ENCODE data around the gene PLA2G7.

DNA sequence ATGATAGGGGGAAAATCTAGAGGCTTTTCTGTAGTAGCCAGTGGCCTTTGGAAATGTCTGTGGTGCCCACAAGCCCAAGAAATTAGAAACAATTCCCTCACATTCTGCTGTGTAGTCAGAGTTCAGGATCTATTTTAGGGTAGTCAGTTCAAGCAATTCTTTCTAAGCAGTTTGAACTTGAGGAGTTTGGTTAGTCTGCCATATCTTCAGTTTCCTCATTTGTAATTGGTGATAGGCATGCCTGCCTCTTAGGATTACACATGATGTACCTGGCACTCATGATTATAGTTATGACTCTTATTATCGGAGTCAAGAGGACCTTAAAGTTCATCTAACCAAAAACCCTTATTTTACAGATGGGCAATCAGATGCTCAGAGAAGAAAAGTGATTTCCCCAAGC is 36.8 kb upstream of the PLA2G7 start:
- TF ChIP-seq, protein P1, sequence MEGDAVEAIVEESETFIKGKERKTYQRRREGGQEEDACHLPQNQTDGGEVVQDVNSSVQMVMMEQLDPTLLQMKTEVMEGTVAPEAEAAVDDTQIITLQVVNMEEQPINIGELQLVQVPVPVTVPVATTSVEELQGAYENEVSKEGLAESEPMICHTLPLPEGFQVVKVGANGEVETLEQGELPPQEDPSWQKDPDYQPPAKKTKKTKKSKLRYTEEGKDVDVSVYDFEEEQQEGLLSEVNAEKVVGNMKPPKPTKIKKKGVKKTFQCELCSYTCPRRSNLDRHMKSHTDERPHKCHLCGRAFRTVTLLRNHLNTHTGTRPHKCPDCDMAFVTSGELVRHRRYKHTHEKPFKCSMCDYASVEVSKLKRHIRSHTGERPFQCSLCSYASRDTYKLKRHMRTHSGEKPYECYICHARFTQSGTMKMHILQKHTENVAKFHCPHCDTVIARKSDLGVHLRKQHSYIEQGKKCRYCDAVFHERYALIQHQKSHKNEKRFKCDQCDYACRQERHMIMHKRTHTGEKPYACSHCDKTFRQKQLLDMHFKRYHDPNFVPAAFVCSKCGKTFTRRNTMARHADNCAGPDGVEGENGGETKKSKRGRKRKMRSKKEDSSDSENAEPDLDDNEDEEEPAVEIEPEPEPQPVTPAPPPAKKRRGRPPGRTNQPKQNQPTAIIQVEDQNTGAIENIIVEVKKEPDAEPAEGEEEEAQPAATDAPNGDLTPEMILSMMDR (IDR thresholded peaks at IDR 0.05; ENCODE audit: poor library complexity) = no peak
- TF ChIP-seq EZH2phosphoT487 (IDR thresholded peaks at IDR 0.05; ENCODE audit: low read depth, severe bottlenecking, unreplicated experiment) (no peak), EZH2 (IDR thresholded peaks at IDR 0.05; ENCODE audit: borderline replicate concordance) (no peak)

Measured in hepatocyte (in vitro differentiated cells).